Kidney capillary endothelial cell (primary cell): ENCODE measurements around the gene EPS15.

Experiments used
- DNase-seq: peaks from one replicate; pipeline ENCODE4 v3.0.0-alpha.2; 2018; ENCODE audit warnings: low spot score

Gene EPS15

DNA sequence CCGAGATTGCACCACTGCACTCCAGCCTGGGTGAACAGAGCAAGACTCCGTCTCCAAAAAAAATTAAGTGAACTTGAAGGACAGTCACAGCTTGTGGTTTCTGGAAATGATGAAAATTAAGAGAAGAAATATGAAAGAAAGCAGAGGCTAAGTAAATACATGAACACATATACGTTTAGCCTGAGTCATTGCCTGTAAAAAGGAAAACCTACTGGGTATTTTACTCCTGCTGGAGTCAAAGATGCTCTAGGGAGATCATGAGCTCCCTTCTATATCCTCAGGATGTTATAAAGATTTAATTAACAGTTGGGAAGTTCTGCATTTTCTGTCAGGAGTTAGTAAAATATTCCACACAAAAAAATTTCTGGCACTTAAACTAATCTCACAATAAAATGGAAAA is 145.2 kb downstream of the EPS15 start:
- no peak for DNase-seq

- no peak for DNase-seq
Observed at GRCh38 chr1:51372561-51372960, 146.5 kb downstream of the EPS15 start.

DNA sequence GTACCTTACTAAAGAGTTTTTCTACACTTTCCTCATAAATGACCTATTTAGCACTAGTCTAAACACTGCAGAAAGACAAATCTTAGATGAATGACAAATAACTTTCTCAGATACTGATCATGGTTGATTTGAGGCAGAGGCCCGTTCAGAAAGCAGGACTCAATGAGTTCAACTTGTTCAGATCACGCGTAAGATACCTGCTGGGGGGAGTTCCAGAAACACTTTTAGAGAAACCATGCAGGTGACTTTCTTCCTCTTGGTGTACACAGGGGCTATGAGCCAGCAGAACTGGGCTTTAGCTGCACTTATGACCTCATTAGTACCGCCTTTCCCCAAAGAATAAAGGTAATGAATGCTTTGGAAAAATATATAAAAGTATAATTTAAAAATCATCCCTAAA is 149.9 kb downstream of the EPS15 start:
- DNase-seq: no peak

- DNase-seq: no peak
Observed at GRCh38 chr1:51365774-51366173, 153.3 kb downstream of the EPS15 start.

- no peak for DNase-seq
Observed at GRCh38 chr1:51359879-51360278, 159.2 kb downstream of the EPS15 start.

GRCh38 chr1:51355382-51355781 is 163.7 kb downstream of the EPS15 start:
- no peak for DNase-seq

DNA sequence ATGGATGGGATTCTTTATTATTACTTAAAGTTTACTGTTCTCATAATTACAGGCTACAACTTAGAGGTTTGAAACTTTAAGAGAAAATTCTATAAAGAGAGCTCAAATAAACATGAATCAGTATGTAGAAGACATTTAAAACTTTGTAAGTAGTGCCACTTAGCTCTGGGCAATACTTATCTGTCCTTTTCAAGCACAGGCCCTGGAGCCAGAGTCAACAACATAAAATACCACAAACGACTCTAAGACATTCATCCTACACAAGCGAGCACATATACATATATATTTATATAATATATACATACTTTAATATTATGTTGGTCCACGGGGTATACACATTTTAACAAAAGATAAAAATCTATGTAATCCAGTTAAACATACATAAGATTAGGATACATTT is 164.7 kb downstream of the EPS15 start:
- no peak for DNase-seq

DNA sequence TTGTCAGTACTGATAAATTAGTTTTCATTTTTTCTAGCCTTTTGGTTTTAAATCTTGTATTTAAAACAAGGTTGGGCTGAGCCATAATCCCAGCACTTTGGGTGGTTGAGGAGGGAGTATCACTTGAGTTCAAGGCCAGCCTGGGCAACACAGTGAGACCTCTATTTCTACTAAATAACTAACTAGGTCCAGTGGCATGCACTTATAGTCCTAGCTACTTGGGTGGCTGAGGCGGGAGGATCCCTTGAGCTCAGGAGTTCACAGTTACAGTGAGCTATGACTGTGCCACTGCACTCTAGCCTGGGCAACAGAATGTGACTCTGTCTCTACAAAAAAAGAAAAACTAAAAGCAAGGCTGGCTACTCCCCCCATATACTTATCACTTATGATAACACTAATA is 167.2 kb downstream of the EPS15 start:
- no peak for DNase-seq

DNA sequence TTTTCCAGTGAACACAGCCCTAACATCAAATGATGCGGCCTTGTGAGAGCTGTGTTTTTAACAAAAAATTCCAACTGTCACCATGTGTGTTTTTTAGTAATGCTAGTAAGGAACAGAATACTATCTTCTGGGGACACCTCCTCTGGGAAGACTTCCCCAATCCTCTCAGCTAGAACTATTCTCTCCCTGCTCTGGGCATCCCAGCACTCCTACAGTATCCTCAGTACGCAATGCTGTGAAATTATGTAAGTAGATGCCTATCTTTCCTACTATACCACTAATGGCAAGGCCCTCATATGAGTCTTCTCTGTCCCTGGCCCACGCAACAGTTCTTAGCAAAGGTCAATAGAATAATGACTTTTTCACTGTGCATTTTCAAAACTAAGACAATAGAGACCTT is 169.2 kb downstream of the EPS15 start:
- no peak for DNase-seq

- no peak for DNase-seq
Observed at GRCh38 chr1:51348147-51348527, 170.9 kb downstream of the EPS15 start.

- DNase-seq: no peak
Observed at GRCh38 chr1:51347398-51348146, 171.5 kb downstream of the EPS15 start.

- DNase-seq: no peak
Observed at GRCh38 chr1:51346086-51346942, 172.8 kb downstream of the EPS15 start.

DNA sequence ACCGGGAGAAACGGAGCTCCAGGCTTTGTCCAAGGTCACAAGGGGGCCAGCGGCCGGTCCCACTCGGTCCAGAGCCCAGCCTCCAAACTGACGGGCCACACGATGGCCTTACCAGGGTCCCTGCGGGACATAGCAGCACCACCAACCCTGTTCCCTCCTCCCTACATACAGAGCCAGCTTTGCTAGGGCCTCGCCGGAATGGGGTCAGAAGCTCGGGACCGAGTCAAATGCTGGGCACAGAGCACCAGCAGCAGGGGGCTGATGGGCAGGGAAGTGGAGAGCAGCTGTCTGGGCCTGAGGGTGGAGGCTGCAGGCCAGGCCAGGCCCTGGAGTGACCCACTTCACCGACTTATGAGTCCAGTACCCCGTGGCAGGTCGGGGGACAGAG is 173.8 kb downstream of the EPS15 start:
- no peak for DNase-seq

DNA sequence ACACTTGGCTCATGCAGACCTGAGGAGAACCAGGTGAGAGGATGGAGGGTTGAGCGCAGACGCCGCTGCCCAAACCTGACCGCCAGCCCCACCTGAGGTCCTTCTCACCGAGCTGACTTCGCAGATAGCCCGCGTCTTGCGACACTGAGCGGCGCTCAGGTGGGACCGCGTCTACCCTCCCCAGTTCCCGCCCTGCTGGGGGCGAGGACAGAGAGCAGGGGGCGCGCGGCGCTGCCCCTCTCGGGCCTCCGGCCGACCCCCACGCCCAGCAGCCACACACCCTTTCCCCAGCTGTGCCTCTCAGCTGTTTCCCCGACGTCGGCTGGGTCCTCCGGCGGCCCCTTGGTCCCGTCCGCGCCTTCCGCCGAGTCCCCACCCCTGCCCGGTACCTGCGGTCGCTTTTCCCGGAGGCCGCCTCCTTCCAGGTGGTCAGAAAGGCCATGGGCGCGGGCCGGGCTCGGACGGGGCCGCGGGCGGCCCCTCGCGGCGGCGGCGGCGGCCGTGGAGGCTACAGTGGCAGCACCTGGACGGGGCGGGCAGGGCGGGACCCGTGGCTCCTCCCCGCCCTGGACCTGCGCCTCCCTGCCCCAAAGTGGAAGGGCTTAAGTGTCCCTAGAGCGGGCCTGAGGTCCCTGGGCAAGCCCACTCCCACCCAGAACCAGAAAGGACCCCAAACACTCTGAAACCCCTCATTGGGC is 174.3 kb downstream of the EPS15 start:
- no peak for DNase-seq

- DNase-seq: no peak
Observed at GRCh38 chr1:51344276-51344601, 174.8 kb downstream of the EPS15 start.

DNA sequence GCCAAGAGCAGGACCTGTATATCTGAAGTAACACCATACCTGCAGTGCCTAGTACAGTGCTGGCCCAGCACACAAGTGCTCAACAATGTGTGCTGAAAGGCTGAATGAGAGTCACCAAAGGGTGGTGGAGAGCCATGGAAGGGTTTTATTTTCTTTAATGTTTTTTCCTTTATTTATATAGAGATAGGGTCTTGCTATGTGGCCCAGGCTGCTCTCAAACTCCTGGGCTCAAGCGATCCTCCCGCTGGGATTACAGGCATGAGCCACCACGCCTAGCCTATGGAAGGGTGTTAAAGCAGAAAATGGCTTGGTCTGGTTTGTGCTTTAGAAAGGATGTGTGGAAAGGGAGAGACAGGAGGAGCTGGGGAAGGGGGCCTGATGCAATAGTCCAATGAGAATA is 175.4 kb downstream of the EPS15 start:
- no peak for DNase-seq

- no peak for DNase-seq
Observed at GRCh38 chr1:51342591-51343206, 176.4 kb downstream of the EPS15 start.

GRCh38 chr1:51341876-51342496 is 177.1 kb downstream of the EPS15 start:
- no peak for DNase-seq

- DNase-seq: no peak
Observed at GRCh38 chr1:51340380-51340779, 178.7 kb downstream of the EPS15 start.

DNA sequence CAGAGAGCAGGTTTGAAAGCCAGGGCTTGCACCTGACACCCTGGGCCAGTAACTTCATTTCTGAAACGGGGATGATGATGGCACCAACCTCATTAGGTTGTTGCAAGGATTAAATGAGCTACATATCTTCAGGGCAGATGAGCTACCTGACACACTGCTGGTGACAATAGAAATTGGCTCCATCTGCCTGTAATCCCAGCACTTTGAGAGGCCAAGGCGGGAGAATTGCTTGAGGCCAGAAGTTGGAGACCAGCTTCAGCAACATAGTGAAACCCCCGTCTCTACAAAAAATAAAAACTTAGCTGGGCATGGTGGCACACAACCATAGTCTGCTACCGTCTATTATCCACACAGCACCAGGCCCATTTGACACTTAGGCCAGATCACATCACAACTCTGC is 182.4 kb downstream of the EPS15 start:
- no peak for DNase-seq

DNA sequence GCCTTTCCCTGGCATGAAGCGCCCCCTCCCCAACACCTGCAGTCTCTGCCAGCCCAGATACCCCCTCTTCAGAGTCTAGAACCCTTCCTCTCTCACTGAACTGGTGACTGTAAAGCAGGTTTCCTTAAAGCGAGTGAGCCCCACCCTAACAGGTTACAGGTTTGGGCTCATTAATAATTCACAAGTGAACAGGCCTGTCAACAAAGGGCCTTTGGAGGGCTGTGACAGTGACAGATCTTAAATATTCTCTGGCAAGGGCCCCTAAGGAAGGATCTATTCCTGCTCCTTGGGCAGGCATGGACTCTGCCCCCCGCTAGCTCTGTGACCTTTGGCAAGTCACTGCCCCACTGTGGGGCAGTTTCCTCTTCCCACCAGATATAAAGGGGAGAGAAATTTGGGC is 183.1 kb downstream of the EPS15 start:
- DNase-seq: no peak
